K562 (cell line): ENCODE measurements around the gene ENKUR. TPM values are rescaled to one million over a fixed set of nuclear protein-coding genes. Genes with fewer than 3 reads are reported as not detected.

Source experiments
- CBX2 ChIP-seq: fragments of 200-600 bp; sonication (generic); IDR thresholded peaks from one replicate; pipeline ENCODE4 v1.6.1; 2012; ENCODE audit warnings: mild to moderate bottlenecking, low read length, inconsistent platforms; ENCODE audit not compliant: insufficient read depth, poor library complexity, severe bottlenecking
- CXXC5 ChIP-seq: fragments of 250-450 bp; sonication (Bioruptor Pico); IDR thresholded peaks from 2 replicates; pipeline ENCODE4 v1.8.0; 2022; ENCODE audit warnings: inconsistent platforms, mild to moderate bottlenecking, moderate library complexity
- FIP1L1 ChIP-seq: fragments of 200-400 bp; formaldehyde crosslinking; IDR thresholded peaks from 2 replicates; pipeline ENCODE4 v1.6.1; 2018; ENCODE audit warnings: mild to moderate bottlenecking, low read depth, low read length; ENCODE audit not compliant: poor library complexity, severe bottlenecking
- FOXJ2 ChIP-seq: fragments of 200-800 bp; sonication (Bioruptor generic); IDR thresholded peaks from 2 replicates; pipeline ENCODE4 v1.6.1; 2016; ENCODE audit warnings: missing genetic modification characterization, missing compliant biosample characterization
- FOXK2 ChIP-seq, 2 experiments: fragments of 450-650 bp; IDR thresholded peaks in 1 of 2; conservative IDR thresholded peaks in 1 of 2; 2 replicates each; pipeline ENCODE4 v1.6.1; 2016; ENCODE audit warnings: low read depth in 2 of 2, mild to moderate bottlenecking in 1 of 2
- HNRNPH1 ChIP-seq: fragments of 200-400 bp; formaldehyde crosslinking; optimal IDR thresholded peaks from 2 replicates; pipeline ENCODE3; 2017; ENCODE audit warnings: low read depth, mild to moderate bottlenecking, low read length, moderate library complexity
- MIER1 ChIP-seq: fragments of 450-650 bp; IDR thresholded peaks from 2 replicates; pipeline ENCODE4 v1.6.1; 2016; ENCODE audit warnings: antibody characterized with exemption, mild to moderate bottlenecking, low read depth
- MYNN ChIP-seq, 2 experiments: sonication (generic); formaldehyde crosslinking in 1 of 2; IDR thresholded peaks; 2 replicates each; pipeline versions ENCODE4 v1.5.0 to v1.6.1; 2016 to 2020; ENCODE audit warnings: antibody characterized with exemption in 1 of 2, missing genetic modification reagents in 1 of 2
- NBN ChIP-seq: fragments of 450-650 bp; IDR thresholded peaks from 2 replicates; pipeline ENCODE4 v1.6.1; 2016; ENCODE audit warnings: low read depth, mild to moderate bottlenecking
- SPI1 ChIP-seq: IDR thresholded peaks from 2 replicates; pipeline ENCODE4 v1.6.1; 2011; ENCODE audit warnings: low read depth, low read length, control low read depth, borderline replicate concordance
- THRAP3 ChIP-seq: fragments of 450-650 bp; IDR thresholded peaks from 2 replicates; pipeline ENCODE4 v1.6.1; 2016; ENCODE audit warnings: mild to moderate bottlenecking, inconsistent platforms, borderline replicate concordance
- ZBTB26 ChIP-seq: fragments of 450-650 bp; formaldehyde crosslinking; IDR thresholded peaks from 2 replicates; pipeline ENCODE4 v1.4.0; 2022; ENCODE audit warnings: missing genetic modification characterization
- polyA plus RNA-seq, 8 experiments: library from polyadenylated mRNA; depleted of rRNA in 4 of 8; stranded (reverse) in 5 of 8; unstranded in 3 of 8; fragments of >200 nt; fragmentation: Nextera tagmentation in 2 of 8; fragmentation: Illumina TruSeq in 1 of 8; extraction: Ambion mirVana in 2 of 8; extraction: Trizol in 1 of 8; gene quantifications; 2 replicates each; pipeline versions ENCODE4 v1.2.1 to v1.2.3, GENCODE V29; 2011 to 2014; ENCODE audit warnings: inconsistent platforms in 1 of 8, missing spikeins in 1 of 8
- total RNA-seq, 7 experiments: library from RNA; depleted of rRNA in 6 of 7; stranded (reverse); fragments of >200 nt in 6 of 7; fragmentation: Illumina TruSeq in 2 of 7; extraction: Trizol in 2 of 7; gene quantifications; 2 replicates each; pipeline versions ENCODE4 v1.2.1 to v1.2.3, GENCODE V29; 2011 to 2021; ENCODE audit warnings: low replicate concordance in 1 of 7
- TF ChIP-seq, protein P1 (sequence below), 2 experiments: fragments of 450-650 bp in 1 of 2; sonication (generic) in 1 of 2; formaldehyde crosslinking in 1 of 2; IDR thresholded peaks; 2 replicates each; pipeline versions ENCODE4 v1.7.1 to v1.9.0; 2016 to 2022; ENCODE audit warnings: inconsistent platforms in 1 of 2, mild to moderate bottlenecking in 1 of 2, missing genetic modification reagents in 1 of 2

The ENKUR gene
- total and polyA plus RNA-seq, 9 of the 15 experiments (the other 6 are each of a cell fraction or from before 2014, with no cell fraction given): 0.06 to 0.46 (median 0.20) TPM

- TF ChIP-seq FOXK2 (conservative IDR thresholded peaks at IDR 0.05 in 1 of 2, IDR thresholded peaks at IDR 0.05 in 1 of 2; ENCODE audit: low read depth in 2 of 2): peak in 1 of 2 experiments; percentile 50; a peak in 3 of 4 replicates
- TF ChIP-seq HNRNPH1: no peak
- no peak for TF ChIP-seq FIP1L1
- peak; percentile 97 for TF ChIP-seq FOXJ2 (tag)
- TF ChIP-seq, protein P1, sequence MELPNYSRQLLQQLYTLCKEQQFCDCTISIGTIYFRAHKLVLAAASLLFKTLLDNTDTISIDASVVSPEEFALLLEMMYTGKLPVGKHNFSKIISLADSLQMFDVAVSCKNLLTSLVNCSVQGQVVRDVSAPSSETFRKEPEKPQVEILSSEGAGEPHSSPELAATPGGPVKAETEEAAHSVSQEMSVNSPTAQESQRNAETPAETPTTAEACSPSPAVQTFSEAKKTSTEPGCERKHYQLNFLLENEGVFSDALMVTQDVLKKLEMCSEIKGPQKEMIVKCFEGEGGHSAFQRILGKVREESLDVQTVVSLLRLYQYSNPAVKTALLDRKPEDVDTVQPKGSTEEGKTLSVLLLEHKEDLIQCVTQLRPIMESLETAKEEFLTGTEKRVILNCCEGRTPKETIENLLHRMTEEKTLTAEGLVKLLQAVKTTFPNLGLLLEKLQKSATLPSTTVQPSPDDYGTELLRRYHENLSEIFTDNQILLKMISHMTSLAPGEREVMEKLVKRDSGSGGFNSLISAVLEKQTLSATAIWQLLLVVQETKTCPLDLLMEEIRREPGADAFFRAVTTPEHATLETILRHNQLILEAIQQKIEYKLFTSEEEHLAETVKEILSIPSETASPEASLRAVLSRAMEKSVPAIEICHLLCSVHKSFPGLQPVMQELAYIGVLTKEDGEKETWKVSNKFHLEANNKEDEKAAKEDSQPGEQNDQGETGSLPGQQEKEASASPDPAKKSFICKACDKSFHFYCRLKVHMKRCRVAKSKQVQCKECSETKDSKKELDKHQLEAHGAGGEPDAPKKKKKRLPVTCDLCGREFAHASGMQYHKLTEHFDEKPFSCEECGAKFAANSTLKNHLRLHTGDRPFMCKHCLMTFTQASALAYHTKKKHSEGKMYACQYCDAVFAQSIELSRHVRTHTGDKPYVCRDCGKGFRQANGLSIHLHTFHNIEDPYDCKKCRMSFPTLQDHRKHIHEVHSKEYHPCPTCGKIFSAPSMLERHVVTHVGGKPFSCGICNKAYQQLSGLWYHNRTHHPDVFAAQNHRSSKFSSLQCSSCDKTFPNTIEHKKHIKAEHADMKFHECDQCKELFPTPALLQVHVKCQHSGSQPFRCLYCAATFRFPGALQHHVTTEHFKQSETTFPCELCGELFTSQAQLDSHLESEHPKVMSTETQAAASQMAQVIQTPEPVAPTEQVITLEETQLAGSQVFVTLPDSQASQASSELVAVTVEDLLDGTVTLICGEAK (IDR thresholded peaks at IDR 0.05): peak; percentile 60
- TF ChIP-seq, protein P1 (CRISPR knock-in tag; IDR thresholded peaks at IDR 0.05): no peak
- TF ChIP-seq NBN: 0 out of 2 replicates have a peak, but pooled peaks have one; percentile 48
- no peak for TF ChIP-seq CXXC5 (CRISPR knock-in tag)
- peak; percentile 53 for TF ChIP-seq SPI1
- no peak for TF ChIP-seq CBX2
- TF ChIP-seq MYNN (IDR thresholded peaks at IDR 0.05): peak; percentile 100
- TF ChIP-seq MYNN (CRISPR knock-in tag; IDR thresholded peaks at IDR 0.05): peak; percentile 93
- 0 out of 2 replicates have a peak, but pooled peaks have one; percentile 56 for TF ChIP-seq MIER1
- peak; percentile 87 for TF ChIP-seq ZBTB26 (CRISPR knock-in tag)
- TF ChIP-seq THRAP3: no peak
These were observed at the start of gene ENKUR (continued) for GRCh38 chr10:25015828-25016375.
